Spleen (tissue), 11 donors: Measurements from ENCODE around the gene RAD51B. TPM values are rescaled to one million over a fixed set of nuclear protein-coding genes. Genes with fewer than 3 reads are reported as not detected.
"Not testable (repeated sequence)": the region's sequence is repeated elsewhere in the genome, so short reads cannot be mapped to it uniquely, and the experiment has no call there.

Source experiments
- DNase-seq: peaks from one replicate; pipeline ENCODE4 v3.0.0-alpha.2; 2020
- H3K27ac ChIP-seq, 8 donors: fragments of 200-600 bp; sonication (generic) in 7 of 8; 1 replicate in 4 of 8; 2 replicates in 4 of 8; pipeline versions ENCODE4 v1.5.0 to v1.8.0; 2016 to 2021; ENCODE audit warnings: inconsistent platforms in 4 of 8, mild to moderate bottlenecking in 4 of 8, moderate library complexity in 1 of 8
- H3K27me3 ChIP-seq, 7 donors: fragments of 200-600 bp; sonication (generic) in 6 of 7; replicated peaks in 1 of 7; 1 replicate in 4 of 7; 2 replicates in 3 of 7; pipeline versions ENCODE4 v1.5.0 to v1.8.0; 2016 to 2021; ENCODE audit warnings: inconsistent platforms in 3 of 7, mild to moderate bottlenecking in 1 of 7
- H3K36me3 ChIP-seq, 6 donors: fragments of 200-600 bp; sonication (generic) in 5 of 6; 1 replicate in 4 of 6; 2 replicates in 2 of 6; pipeline versions ENCODE4 v1.5.0 to v1.8.0; 2016 to 2021; ENCODE audit warnings: inconsistent platforms in 2 of 6
- H3K4me1 ChIP-seq, 6 donors: fragments of 200-600 bp; sonication (generic) in 5 of 6; 1 replicate in 3 of 6; 2 replicates in 3 of 6; pipeline versions ENCODE4 v1.5.0 to v1.8.0; 2016 to 2021; ENCODE audit warnings: inconsistent platforms in 3 of 6
- H3K4me3 ChIP-seq, 8 donors: fragments of 200-600 bp; sonication (generic) in 7 of 8; 1 replicate in 4 of 8; 2 replicates in 4 of 8; pipeline versions ENCODE4 v1.5.0 to v1.8.0; 2016 to 2021; ENCODE audit warnings: inconsistent platforms in 4 of 8, mild to moderate bottlenecking in 4 of 8, moderate library complexity in 2 of 8
- H3K9me3 ChIP-seq, 8 donors: fragments of 200-600 bp; sonication (generic) in 7 of 8; 1 replicate in 4 of 8; 2 replicates in 4 of 8; pipeline versions ENCODE4 v1.5.0 to v1.8.0; 2016 to 2021; ENCODE audit warnings: inconsistent platforms in 4 of 8
- POLR2A ChIP-seq, 3 donors: fragments of 450-650 bp; IDR thresholded peaks; one replicate each; pipeline ENCODE4 v1.5.1; 2017; ENCODE audit warnings: antibody characterized with exemption in 3 of 3, mild to moderate bottlenecking in 1 of 3
- POLR2AphosphoS5 ChIP-seq, 3 donors: sonication (generic); formaldehyde crosslinking; IDR thresholded peaks; one replicate each; pipeline ENCODE4 v1.5.1; 2017; ENCODE audit warnings: antibody characterized with exemption in 3 of 3
- WGBS, 5 donors: extraction: QIAGEN DNeasy Blood & Tissue Kit in 3 of 5; methylation state at CpG; one replicate each; pipeline versions ENCODE4 v1.1.5 to v1.1.7; 2013 to 2018; 5-methylcytosine and 5-hydroxymethylcytosine counted together
- intact Hi-C: fragments of 100-400 bp; cut with DNase I; formaldehyde crosslinking; loops from one replicate; pipeline ENCODE4 v1.15.0; 2023; ENCODE audit warnings: low total_unique reads
- polyA plus RNA-seq, 3 donors: library from polyadenylated mRNA; stranded (reverse); fragments of 200-250 nt; gene quantifications; one replicate each; pipeline ENCODE4 v1.2.1, GENCODE V29; 2013
- total RNA-seq, 7 donors: library from RNA; depleted of rRNA in 3 of 7; stranded (reverse); fragments of >200 nt in 3 of 7; fragmentation: NEBNext Ultra II Directional in 4 of 7; extraction: Animal tissue kit (Norgen Biotek cat#: 25700) in 4 of 7; gene quantifications; one replicate each; pipeline versions ENCODE4 v1.1.0 to v1.2.1, GENCODE V29; 2016 to 2021
- TF ChIP-seq, protein P1 (sequence below), 11 experiments: fragments of 200-600 bp in 7 of 11; fragments of 450-650 bp in 4 of 11; sonication (generic) in 4 of 11; IDR thresholded peaks in 8 of 11; conservative IDR thresholded peaks in 3 of 11; 1 replicate in 7 of 11; 2 replicates in 4 of 11; pipeline versions ENCODE4 v1.4.0 to v1.8.0; 2016 to 2021; ENCODE audit warnings: antibody characterized with exemption in 11 of 11, inconsistent platforms in 4 of 11, mild to moderate bottlenecking in 1 of 11
- donor health status: healthy with polysubstance abuse.
- donor health status: DM: no; HTN: no; CAD: no; lungs with moderate emphysema.
- donor health status: DM: no; HTN: no; CAD: no.
- donor health status: Bipolar disorder and iron deficiency.
- donor health status: healthy.
- donor health status: DM: no; HTN: no; CAD: no.
- donor health status: DM: yes; HTN: yes; CAD: no.

Gene RAD51B
- total and polyA plus RNA-seq, 10 donors: 4.2 to 43.7 (median 29.8) TPM

GRCh38 chr14:68027276-68027675, 207.7 kb downstream of the RAD51B start:
- H3K27me3 ChIP-seq: no peaks in the 10 kb centered on the region
- H3K36me3 ChIP-seq: no peaks in the 10 kb centered on the region
- DNase-seq: no peak
- no peaks in the 10 kb centered on the region for H3K4me1 ChIP-seq
- TF ChIP-seq POLR2AphosphoS5 (IDR thresholded peaks at IDR 0.05): no peak
- TF ChIP-seq, protein P1, sequence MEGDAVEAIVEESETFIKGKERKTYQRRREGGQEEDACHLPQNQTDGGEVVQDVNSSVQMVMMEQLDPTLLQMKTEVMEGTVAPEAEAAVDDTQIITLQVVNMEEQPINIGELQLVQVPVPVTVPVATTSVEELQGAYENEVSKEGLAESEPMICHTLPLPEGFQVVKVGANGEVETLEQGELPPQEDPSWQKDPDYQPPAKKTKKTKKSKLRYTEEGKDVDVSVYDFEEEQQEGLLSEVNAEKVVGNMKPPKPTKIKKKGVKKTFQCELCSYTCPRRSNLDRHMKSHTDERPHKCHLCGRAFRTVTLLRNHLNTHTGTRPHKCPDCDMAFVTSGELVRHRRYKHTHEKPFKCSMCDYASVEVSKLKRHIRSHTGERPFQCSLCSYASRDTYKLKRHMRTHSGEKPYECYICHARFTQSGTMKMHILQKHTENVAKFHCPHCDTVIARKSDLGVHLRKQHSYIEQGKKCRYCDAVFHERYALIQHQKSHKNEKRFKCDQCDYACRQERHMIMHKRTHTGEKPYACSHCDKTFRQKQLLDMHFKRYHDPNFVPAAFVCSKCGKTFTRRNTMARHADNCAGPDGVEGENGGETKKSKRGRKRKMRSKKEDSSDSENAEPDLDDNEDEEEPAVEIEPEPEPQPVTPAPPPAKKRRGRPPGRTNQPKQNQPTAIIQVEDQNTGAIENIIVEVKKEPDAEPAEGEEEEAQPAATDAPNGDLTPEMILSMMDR (IDR thresholded peaks at IDR 0.05 in 8 of 11, conservative IDR thresholded peaks at IDR 0.05 in 3 of 11): no peak
- no peak for TF ChIP-seq POLR2A (IDR thresholded peaks at IDR 0.05)
- intact Hi-C loops: no loop called here
- no peak overlapping the region for H3K27ac ChIP-seq
- WGBS, 5 donors: 91 to 98% (median 92%) methylated on average over 5 of the region's 5 CpGs
- no peak overlapping the region for H3K4me3 ChIP-seq
- peaks cover 0 to 32% (median 20%) of the 10 kb centered on the region in 8 donors for H3K9me3 ChIP-seq

DNA sequence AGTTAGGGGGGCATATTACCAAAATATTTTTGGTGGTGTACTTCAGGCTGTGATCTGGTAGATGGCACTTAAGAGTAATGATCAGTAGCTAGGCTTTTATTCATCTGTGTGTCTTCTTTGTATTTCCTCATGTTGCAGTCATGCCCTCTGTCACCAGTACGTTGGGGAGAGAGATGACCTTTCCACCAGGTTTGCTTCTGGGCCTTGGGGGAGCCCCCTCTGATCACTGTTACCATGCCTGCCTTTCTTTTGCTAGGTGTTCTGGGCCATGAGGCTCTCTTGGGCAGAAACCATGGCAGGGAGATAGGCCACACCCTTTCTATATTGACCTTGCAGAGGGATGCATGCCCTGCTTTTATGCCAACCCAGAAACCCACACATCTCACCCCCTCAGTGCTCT, 208.5 kb downstream of the RAD51B start:
- TF ChIP-seq, protein P1 (IDR thresholded peaks at IDR 0.05 in 8 of 11, conservative IDR thresholded peaks at IDR 0.05 in 3 of 11): no peak
- TF ChIP-seq POLR2A (IDR thresholded peaks at IDR 0.05): no peak
- TF ChIP-seq POLR2AphosphoS5 (IDR thresholded peaks at IDR 0.05): no peak
- intact Hi-C loops: no loop called here
- Histone ChIP-seq H3K27ac (no peak overlapping the region), H3K4me3 (no peak overlapping the region), H3K4me1 (peaks cover 0 to under 1% (median 0%) of the 10 kb centered on the region in 6 donors), H3K36me3 (no peaks in the 10 kb centered on the region), H3K27me3 (no peaks in the 10 kb centered on the region), H3K9me3 (peaks cover 0 to 27% (median 15%) of the 10 kb centered on the region in 8 donors)
- WGBS, 5 donors: 52 to 88% (median 73%) methylated on average over 1 of the region's 1 CpG
- DNase-seq: no peak

DNA sequence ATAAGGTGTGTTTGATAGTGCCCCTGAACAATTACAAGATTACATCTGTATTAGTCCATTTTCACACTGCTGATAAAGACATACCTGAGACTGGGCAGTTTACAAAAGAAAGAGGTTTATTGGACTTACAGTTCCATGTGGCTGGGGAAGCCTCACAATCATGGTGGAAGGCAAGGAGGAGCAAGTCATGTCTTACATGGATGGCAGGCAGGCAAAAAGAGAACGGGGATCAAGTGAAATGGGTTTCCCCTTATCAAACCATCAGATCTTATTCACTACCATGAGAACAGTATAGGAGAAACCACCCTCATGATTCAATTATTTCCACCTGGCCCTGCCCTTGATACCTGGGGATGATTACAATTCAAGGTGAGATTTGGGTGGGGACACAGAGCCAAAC, 211.4 kb downstream of the RAD51B start:
- WGBS, 5 donors: 87 to 100% (median 100%) methylated on average over 1 of the region's 1 CpG
- not testable (repeated sequence) for DNase-seq

DNA sequence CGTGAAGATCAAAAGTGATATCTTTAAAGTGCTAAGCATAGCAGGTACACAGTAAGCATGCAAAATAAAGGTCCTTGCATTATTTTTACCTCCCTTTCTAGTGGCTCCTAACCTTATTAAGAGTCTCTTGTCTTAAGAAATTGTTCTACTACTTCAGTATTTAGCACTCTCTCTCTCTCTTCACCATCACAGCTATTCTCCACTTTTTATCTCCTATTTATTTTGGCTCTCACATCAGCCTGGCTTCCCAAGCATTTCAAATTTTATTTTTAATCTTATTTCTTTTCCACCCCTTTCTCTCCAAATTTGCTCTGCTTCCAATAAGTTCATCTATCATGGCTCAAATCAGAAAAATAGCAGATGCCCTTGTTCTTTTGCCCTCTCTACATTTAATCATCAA, 212.6 kb downstream of the RAD51B start:
- intact Hi-C loops: no loop called here

More for the DNA sequence above, 211.4 kb downstream of the RAD51B start:
- peaks cover 0 to 18% (median 6%) of the 10 kb centered on the region in 8 donors for H3K9me3 ChIP-seq
- H3K27ac ChIP-seq, H3K27me3 ChIP-seq, H3K36me3 ChIP-seq, H3K4me1 ChIP-seq, H3K4me3 ChIP-seq, intact Hi-C loops: not testable (repeated sequence)

More for the DNA sequence above, 212.6 kb downstream of the RAD51B start:
- H3K27ac ChIP-seq: no peak overlapping the region
- 95 to 100% (median 98%) methylated on average over 1 of the region's 1 CpG for WGBS, 5 donors
- H3K27me3 ChIP-seq: no peaks in the 10 kb centered on the region
- H3K4me3 ChIP-seq: no peak overlapping the region
- peaks cover 0 to 6% (median 0%) of the 10 kb centered on the region in 6 donors for H3K4me1 ChIP-seq
- DNase-seq: no peak
- TF ChIP-seq POLR2AphosphoS5 (IDR thresholded peaks at IDR 0.05) (no peak), POLR2A (IDR thresholded peaks at IDR 0.05) (no peak)
- TF ChIP-seq, protein P1 (IDR thresholded peaks at IDR 0.05 in 8 of 11, conservative IDR thresholded peaks at IDR 0.05 in 3 of 11): no peak
- H3K9me3 ChIP-seq: peaks cover 0 to 18% (median 6%) of the 10 kb centered on the region in 8 donors
- H3K36me3 ChIP-seq: no peaks in the 10 kb centered on the region
